Tibial nerve (tissue), 4 donors: ENCODE measurements around the gene SLC8A2. TPM values are rescaled to one million over a fixed set of nuclear protein-coding genes. Genes with fewer than 3 reads are reported as not detected.
A peak's percentile ranks its signal among the peaks of the same experiment; 100 is the strongest.

Experiments used
- DNase-seq, 2 donors: peaks; one replicate each; pipeline ENCODE4 v3.0.0-alpha.2; 2019; ENCODE audit warnings: low spot score in 2 of 2
- H3K27ac ChIP-seq, 4 donors: fragments of 200-600 bp; sonication (generic) in 3 of 4; one replicate each; pipeline ENCODE4 v1.5.1; 2017 to 2019; ENCODE audit warnings: mild to moderate bottlenecking in 1 of 4
- H3K27me3 ChIP-seq, 2 donors: fragments of 200-600 bp; sonication (generic) in 1 of 2; one replicate each; pipeline versions ENCODE4 v1.5.1 to v1.6.0; 2017 to 2019
- H3K36me3 ChIP-seq, 3 donors: fragments of 200-600 bp; sonication (generic); one replicate each; pipeline ENCODE4 v1.5.1; 2018 to 2019
- H3K4me1 ChIP-seq, 4 donors: fragments of 200-600 bp; sonication (generic) in 3 of 4; one replicate each; pipeline ENCODE4 v1.5.1; 2017 to 2019
- H3K4me3 ChIP-seq, 4 donors: fragments of 200-600 bp; sonication (generic) in 3 of 4; one replicate each; pipeline ENCODE4 v1.5.1; 2017 to 2019; ENCODE audit warnings: mild to moderate bottlenecking in 1 of 4, moderate library complexity in 1 of 4
- H3K9me3 ChIP-seq, 4 donors: fragments of 200-600 bp; sonication (generic) in 3 of 4; one replicate each; pipeline ENCODE4 v1.5.1; 2017 to 2019
- EP300 ChIP-seq, 2 donors: sonication (generic); formaldehyde crosslinking; IDR thresholded peaks; one replicate each; pipeline ENCODE4 v1.6.1; 2017; ENCODE audit warnings: antibody characterized with exemption in 2 of 2, mild to moderate bottlenecking in 1 of 2
- POLR2A ChIP-seq, 2 donors: fragments of 450-650 bp; IDR thresholded peaks; one replicate each; pipeline ENCODE4 v1.6.1; 2017; ENCODE audit warnings: antibody characterized with exemption in 2 of 2, mild to moderate bottlenecking in 2 of 2, moderate library complexity in 2 of 2
- WGBS, 2 donors: methylation state at CpG; one replicate each; pipeline ENCODE4 v1.1.5; 2018; 5-methylcytosine and 5-hydroxymethylcytosine counted together
- total RNA-seq, 4 donors: library from RNA; depleted of rRNA; stranded (reverse); fragments of >200 nt; gene quantifications; one replicate each; pipeline ENCODE4 v1.1.0, GENCODE V29; 2016
- TF ChIP-seq, protein P1 (sequence below), 5 experiments: fragments of 200-600 bp in 3 of 5; fragments of 450-650 bp in 2 of 5; sonication (generic) in 3 of 5; IDR thresholded peaks; one replicate each; pipeline ENCODE4 v1.5.1; 2016 to 2019; ENCODE audit warnings: antibody characterized with exemption in 5 of 5, mild to moderate bottlenecking in 3 of 5, moderate library complexity in 2 of 5

The SLC8A2 gene
- total RNA-seq, 4 donors from 2014 or later, result not detected

DNA sequence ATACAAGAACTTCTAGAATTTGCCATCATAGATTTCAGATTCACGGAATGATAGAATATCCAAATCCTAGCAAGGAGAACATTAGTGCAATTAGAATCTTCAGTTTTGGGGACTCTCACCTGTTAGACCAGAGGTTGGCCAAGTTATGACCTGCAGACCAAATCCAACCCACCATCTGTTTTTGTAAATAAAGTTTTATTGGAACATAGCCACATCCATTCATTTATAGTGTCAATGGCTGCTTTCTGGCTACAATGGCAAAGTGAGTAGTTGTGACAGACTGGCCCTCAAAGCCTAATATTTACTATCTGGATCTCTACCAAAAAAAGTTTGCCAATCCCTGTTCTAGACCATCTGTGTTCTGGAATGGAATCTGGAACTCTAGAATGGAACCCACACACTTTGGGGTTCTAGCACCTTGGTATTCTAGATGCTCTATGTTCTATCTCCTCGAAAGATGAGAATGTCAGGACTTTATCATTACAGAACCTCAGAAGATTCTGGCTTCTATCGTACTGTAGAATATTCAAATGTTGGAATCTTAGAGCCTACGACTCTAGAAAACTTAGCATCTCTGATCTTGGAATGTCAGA lies 9.9 kb upstream of the SLC8A2 start:
- WGBS, 2 donors, result 93 to 95% methylated on average over 4 of the region's 4 CpGs
- no peak for DNase-seq
- Histone ChIP-seq H3K9me3 (no peaks in the 10 kb centered on the region), H3K4me3 (no peak overlapping the region), H3K27me3 (peaks cover 0 to 11% of the 10 kb centered on the region in 2 donors), H3K27ac (no peak overlapping the region), H3K36me3 (peaks cover 0 to 14% (median 0%) of the 10 kb centered on the region in 3 donors), H3K4me1 (peaks cover 0 to 31% (median 0%) of the 10 kb centered on the region in 4 donors)
- no peak for TF ChIP-seq POLR2A (IDR thresholded peaks at IDR 0.05)
- no peak for TF ChIP-seq EP300 (IDR thresholded peaks at IDR 0.05)
- TF ChIP-seq, protein P1, sequence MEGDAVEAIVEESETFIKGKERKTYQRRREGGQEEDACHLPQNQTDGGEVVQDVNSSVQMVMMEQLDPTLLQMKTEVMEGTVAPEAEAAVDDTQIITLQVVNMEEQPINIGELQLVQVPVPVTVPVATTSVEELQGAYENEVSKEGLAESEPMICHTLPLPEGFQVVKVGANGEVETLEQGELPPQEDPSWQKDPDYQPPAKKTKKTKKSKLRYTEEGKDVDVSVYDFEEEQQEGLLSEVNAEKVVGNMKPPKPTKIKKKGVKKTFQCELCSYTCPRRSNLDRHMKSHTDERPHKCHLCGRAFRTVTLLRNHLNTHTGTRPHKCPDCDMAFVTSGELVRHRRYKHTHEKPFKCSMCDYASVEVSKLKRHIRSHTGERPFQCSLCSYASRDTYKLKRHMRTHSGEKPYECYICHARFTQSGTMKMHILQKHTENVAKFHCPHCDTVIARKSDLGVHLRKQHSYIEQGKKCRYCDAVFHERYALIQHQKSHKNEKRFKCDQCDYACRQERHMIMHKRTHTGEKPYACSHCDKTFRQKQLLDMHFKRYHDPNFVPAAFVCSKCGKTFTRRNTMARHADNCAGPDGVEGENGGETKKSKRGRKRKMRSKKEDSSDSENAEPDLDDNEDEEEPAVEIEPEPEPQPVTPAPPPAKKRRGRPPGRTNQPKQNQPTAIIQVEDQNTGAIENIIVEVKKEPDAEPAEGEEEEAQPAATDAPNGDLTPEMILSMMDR (IDR thresholded peaks at IDR 0.05), result no peak

DNA sequence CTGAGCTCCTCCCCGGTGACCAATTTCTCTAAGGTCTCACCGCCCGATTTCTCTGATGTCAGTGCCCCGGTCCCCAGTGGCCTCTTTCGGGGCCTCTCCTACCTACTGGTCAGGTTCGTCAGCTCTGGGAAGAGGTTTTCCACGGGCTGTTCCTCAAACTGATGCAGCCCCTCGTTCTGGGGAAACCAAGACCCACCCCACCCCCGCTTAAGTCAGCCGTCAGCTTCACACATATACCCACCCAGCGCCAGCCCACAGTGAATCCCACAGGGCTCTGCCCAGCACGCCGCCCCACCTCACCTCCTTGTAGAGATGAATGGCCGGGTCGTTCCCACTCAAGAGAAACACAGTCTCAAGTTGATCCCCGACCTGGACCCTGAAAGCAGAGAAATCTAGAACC lies 9.0 kb upstream of the SLC8A2 start:
- DNase-seq, result no peak
- peaks cover 0 to 31% (median 0%) of the 10 kb centered on the region in 4 donors for H3K4me1 ChIP-seq
- H3K36me3 ChIP-seq, result peaks cover 0 to 15% (median 0%) of the 10 kb centered on the region in 3 donors
- no peaks in the 10 kb centered on the region for H3K9me3 ChIP-seq
- peaks cover 0 to 11% of the 10 kb centered on the region in 2 donors for H3K27me3 ChIP-seq
- no peak overlapping the region for H3K4me3 ChIP-seq
- TF ChIP-seq POLR2A (IDR thresholded peaks at IDR 0.05), result no peak
- TF ChIP-seq, protein P1 (IDR thresholded peaks at IDR 0.05), result no peak
- TF ChIP-seq EP300 (IDR thresholded peaks at IDR 0.05), result no peak
- WGBS, 2 donors, result 81 to 87% methylated on average over 16 of the region's 16 CpGs
- no peak overlapping the region for H3K27ac ChIP-seq

DNA sequence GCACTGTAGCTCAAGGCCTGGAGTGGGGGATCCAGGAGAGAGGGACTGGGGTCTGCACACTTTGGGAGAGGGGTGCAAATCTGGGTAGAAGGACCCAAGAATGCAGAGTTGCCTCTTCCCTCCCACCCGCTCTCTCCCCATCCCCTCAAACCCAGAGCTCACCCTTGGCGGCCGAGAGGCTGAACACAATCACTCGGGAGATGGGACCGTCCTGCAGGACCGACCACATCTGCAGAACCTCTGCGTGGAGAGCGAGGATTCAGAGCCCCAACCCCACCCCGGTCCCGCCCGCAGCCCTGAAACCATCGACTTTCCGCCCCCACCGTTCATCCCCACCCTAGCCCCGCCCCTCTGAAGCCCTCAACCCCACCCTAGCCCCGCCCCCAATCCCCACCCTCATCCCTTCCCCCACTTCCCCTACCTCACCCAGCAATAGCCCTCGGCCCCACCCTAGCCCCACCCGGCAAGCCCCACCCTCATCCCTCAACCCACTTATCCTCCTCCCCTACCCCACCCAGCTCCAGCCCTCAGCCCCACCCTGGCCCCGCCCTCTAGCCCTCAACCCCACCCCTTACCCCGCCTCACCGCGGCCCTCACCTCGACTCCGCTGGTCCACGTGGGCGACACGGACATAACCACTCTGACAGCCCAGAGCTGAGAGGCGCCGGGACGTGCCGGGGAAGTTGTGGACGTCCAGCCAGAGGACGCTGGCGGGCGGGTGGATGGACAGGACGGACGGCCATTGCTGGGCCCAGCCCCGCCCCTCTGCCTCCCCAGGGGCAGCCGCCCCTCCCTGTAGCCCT lies 8.2 kb upstream of the SLC8A2 start:
- WGBS, 2 donors, result 13 to 19% methylated on average over 28 to 34 of the region's 39 CpGs
- peak overlapping the region in 1 of 4 donors; percentile 22 for H3K4me3 ChIP-seq

DNA sequence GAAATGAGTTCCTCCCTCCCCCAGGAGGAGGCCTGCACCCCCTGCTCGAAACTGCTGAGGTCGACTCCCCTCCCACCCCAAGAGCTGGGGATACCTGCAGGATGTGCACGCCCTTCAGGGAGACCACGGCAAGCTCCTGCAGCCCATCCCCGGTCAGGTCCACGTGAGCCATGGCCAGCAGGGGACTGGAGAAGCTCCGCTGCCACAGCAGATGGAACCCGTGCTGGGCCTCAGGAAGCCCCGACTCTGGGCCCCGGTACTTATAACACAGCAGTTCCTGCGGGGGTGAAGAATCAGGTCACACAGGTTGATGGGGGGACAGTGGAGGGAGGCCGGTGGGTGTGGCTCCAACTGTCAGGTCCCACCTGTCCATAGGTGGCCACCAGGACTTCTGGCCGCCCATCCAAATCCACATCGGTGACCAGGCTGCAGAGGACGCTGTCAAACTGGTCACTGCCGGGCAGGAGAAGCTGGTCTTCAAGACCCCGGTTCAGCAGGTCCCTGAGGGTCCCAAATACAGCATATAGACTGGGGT lies 4.8 kb upstream of the SLC8A2 start:
- Histone ChIP-seq H3K27ac (no peak overlapping the region), H3K27me3 (peaks cover 0 to 40% of the 10 kb centered on the region in 2 donors), H3K4me3 (no peak overlapping the region), H3K9me3 (no peaks in the 10 kb centered on the region), H3K36me3 (peaks cover 0 to 21% (median 0%) of the 10 kb centered on the region in 3 donors), H3K4me1 (peaks cover 0 to 23% (median 3%) of the 10 kb centered on the region in 4 donors)
- no peak for DNase-seq
- TF ChIP-seq POLR2A (IDR thresholded peaks at IDR 0.05) (no peak), EP300 (IDR thresholded peaks at IDR 0.05) (no peak)
- TF ChIP-seq, protein P1 (IDR thresholded peaks at IDR 0.05), result no peak
- WGBS, 2 donors, result 82 to 85% methylated on average over 15 to 17 of the region's 17 CpGs

More for the DNA sequence above, 8.2 kb upstream of the SLC8A2 start:
- Histone ChIP-seq H3K9me3 (no peaks in the 10 kb centered on the region), H3K4me1 (peaks cover 0 to 27% (median 0%) of the 10 kb centered on the region in 4 donors), H3K27me3 (peaks cover 0 to 11% of the 10 kb centered on the region in 2 donors), H3K36me3 (peaks cover 0 to 21% (median 0%) of the 10 kb centered on the region in 3 donors), H3K27ac (no peak overlapping the region)
- DNase-seq, result no peak
- TF ChIP-seq, protein P1 (IDR thresholded peaks at IDR 0.05), result no peak
- TF ChIP-seq EP300 (IDR thresholded peaks at IDR 0.05) (no peak), POLR2A (IDR thresholded peaks at IDR 0.05) (no peak)
